Heart left ventricle (tissue), 13 donors: ENCODE measurements around the gene NUP160.

Experiments
- CTCF ChIP-seq, 12 donors: fragments of 200-600 bp; sonication (generic) in 4 of 12; IDR thresholded peaks; one replicate each; pipeline versions ENCODE4 v1.5.0 to v1.8.0; 2018 to 2022; ENCODE audit warnings: antibody characterized with exemption in 12 of 12, mild to moderate bottlenecking in 5 of 12
- POLR2A ChIP-seq, 2 donors: fragments of 450-650 bp; IDR thresholded peaks; one replicate each; pipeline ENCODE4 v1.6.1; 2017; ENCODE audit warnings: antibody characterized with exemption in 2 of 2, mild to moderate bottlenecking in 2 of 2, moderate library complexity in 2 of 2
- donor health status: ischemic (EF 13 %, LVEDD 7.1; RV severe dilation, severe dysfunction).
- donor health status: DM: no; HTN: yes; CAD: no.
- donor health status: DM: no; HTN: no; CAD: no.
- donor health status: ischemic (EF 25% LVEDD 6.9; RV normal size, moderate dysfunction).
- donor health status: ischemic (EF 25% LVEDD 5.7; RV mildly dilated, moderate dysfunction).
- donor health status: ischemic (EF 35%, LVEDD 5.7; RV mildly dilated, moderate dysfunction).
- donor health status: nonischemic (EF 11% LVEDD 7.7; RV severe dilation, severe dysfunction).
- donor health status: DM: yes; HTN: yes; CAD: no.
- donor health status: PGD.
- donor health status: ischemic (EF 29% LVEDD 5.4; RV normal size, mild dysfunction).
- donor health status: nonischemic (EF 23%, LVEDD 6.1; RV moderate dilation, normal function).

GRCh38 chr11:47846998-47847397 is 1.2 kb downstream of the NUP160 start:
- TF ChIP-seq POLR2A (IDR thresholded peaks at IDR 0.05) (no peak), CTCF (IDR thresholded peaks at IDR 0.05) (no peak)
